Measurements from ENCODE around the gene JMJD7. TPM values are rescaled to one million over a fixed set of nuclear protein-coding genes. Genes with fewer than 3 reads are reported as not detected.

Gene JMJD7
- total RNA-seq = 10 to 100 TPM in 2 of 4 donors, 1 to 10 TPM in 2; 1.9 to 10.9 (median 7.6) TPM

- intact Hi-C loops (cut with DNase I; ENCODE audit: low total_unique reads) = no loop called here
- DNase-seq = peak; percentile 97
- in situ Hi-C loops (cut with MboI; ENCODE audit: low pct_ligation_motif_present in 1 of 4, low pct_unique_long_range_greater_than_20kb in 1 of 4, low sequenced_read_pairs in 3 of 4) = no loop called here
- H3K4me1 ChIP-seq = peaks cover 9 to 18% (median 12%) of the 10 kb centered on the region in 4 donors
- WGBS, 2 donors (ENCODE audit: low coverage in 1 of 2) = 0 to 1% methylated on average over 9 to 49 of the region's 66 CpGs
- H3K27ac ChIP-seq = peak within 1 kb of the TSS; percentile 81 to 90 (median 86)
- H3K27me3 ChIP-seq = no peaks in the 10 kb centered on the region
- H3K9me3 ChIP-seq = no peaks in the 10 kb centered on the region
- H3K36me3 ChIP-seq = no peaks in the 10 kb centered on the region
- H3K4me3 ChIP-seq = peak within 1 kb of the TSS; percentile 60 to 95 (median 76)
- TF ChIP-seq EP300 (IDR thresholded peaks at IDR 0.05; ENCODE audit: low read depth) (peak; percentile 10), POLR2A (IDR thresholded peaks at IDR 0.05) (peak; percentile 80), POLR2AphosphoS5 (IDR thresholded peaks at IDR 0.05) (peak; percentile 58 to 90 (median 88)), CTCF (IDR thresholded peaks at IDR 0.05) (no peak)
Observed at GRCh38 chr15:41827880-41828806, at the start of gene JMJD7. JMJD7 (plus strand) TSS chr15:41828092; CDS start chr15:41828125, 33 bp downstream.

- Histone ChIP-seq H3K4me3 (no peak overlapping the region), H3K36me3 (no peaks in the 10 kb centered on the region), H3K27ac (no peak overlapping the region), H3K27me3 (no peaks in the 10 kb centered on the region), H3K4me1 (peaks cover 16 to 48% (median 26%) of the 10 kb centered on the region in 4 donors), H3K9me3 (no peaks in the 10 kb centered on the region)
- intact Hi-C loops (cut with DNase I; ENCODE audit: low total_unique reads) (no loop called here), in situ Hi-C loops (cut with MboI; ENCODE audit: low pct_ligation_motif_present in 1 of 4, low pct_unique_long_range_greater_than_20kb in 1 of 4, low sequenced_read_pairs in 3 of 4) (no loop called here)
- TF ChIP-seq POLR2AphosphoS5 (IDR thresholded peaks at IDR 0.05) (no peak), EP300 (IDR thresholded peaks at IDR 0.05; ENCODE audit: low read depth) (no peak), POLR2A (IDR thresholded peaks at IDR 0.05) (no peak), CTCF (IDR thresholded peaks at IDR 0.05) (no peak)
- 67 to 71% methylated on average over 1 of the region's 1 CpG for WGBS, 2 donors (ENCODE audit: low coverage in 1 of 2)
- DNase-seq = no peak
Observed at GRCh38 chr15:41778521-41778920, 49.4 kb upstream of the JMJD7 start.

GRCh38 chr15:41779662-41780157, 48.2 kb upstream of the JMJD7 start:
- H3K4me3 ChIP-seq = no peak overlapping the region
- in situ Hi-C loops (cut with MboI; ENCODE audit: low pct_ligation_motif_present in 1 of 4, low pct_unique_long_range_greater_than_20kb in 1 of 4, low sequenced_read_pairs in 3 of 4) (no loop called here), intact Hi-C loops (cut with DNase I; ENCODE audit: low total_unique reads) (no loop called here)
- no peaks in the 10 kb centered on the region for H3K9me3 ChIP-seq
- WGBS, 2 donors (ENCODE audit: low coverage in 1 of 2) = 72 to 81% methylated on average over 4 of the region's 4 CpGs
- H3K36me3 ChIP-seq = no peaks in the 10 kb centered on the region
- TF ChIP-seq CTCF (IDR thresholded peaks at IDR 0.05) (no peak), POLR2AphosphoS5 (IDR thresholded peaks at IDR 0.05) (no peak), EP300 (IDR thresholded peaks at IDR 0.05; ENCODE audit: low read depth) (no peak), POLR2A (IDR thresholded peaks at IDR 0.05) (no peak)
- H3K4me1 ChIP-seq = peaks cover 13 to 45% (median 23%) of the 10 kb centered on the region in 4 donors
- DNase-seq = no peak
- peak overlapping the region; percentile 6 to 63 (median 22) for H3K27ac ChIP-seq
- no peaks in the 10 kb centered on the region for H3K27me3 ChIP-seq

GRCh38 chr15:41780266-41780665, 47.6 kb upstream of the JMJD7 start:
- no peak for TF ChIP-seq CTCF (IDR thresholded peaks at IDR 0.05)
- TF ChIP-seq POLR2A (IDR thresholded peaks at IDR 0.05) = no peak
- TF ChIP-seq POLR2AphosphoS5 (IDR thresholded peaks at IDR 0.05) = no peak
- TF ChIP-seq EP300 (IDR thresholded peaks at IDR 0.05; ENCODE audit: low read depth) = no peak
- in situ Hi-C loops (cut with MboI; ENCODE audit: low pct_ligation_motif_present in 1 of 4, low pct_unique_long_range_greater_than_20kb in 1 of 4, low sequenced_read_pairs in 3 of 4) = no loop called here
- intact Hi-C loops (cut with DNase I; ENCODE audit: low total_unique reads) = no loop called here
- Histone ChIP-seq H3K4me1 (peaks cover 9 to 40% (median 19%) of the 10 kb centered on the region in 4 donors), H3K27ac (peak overlapping the region; percentile 6 to 63 (median 22)), H3K36me3 (no peaks in the 10 kb centered on the region), H3K9me3 (no peaks in the 10 kb centered on the region), H3K4me3 (no peak overlapping the region), H3K27me3 (no peaks in the 10 kb centered on the region)
- whole genome bisulfite sequencing, 2 donors (ENCODE audit: low coverage in 1 of 2) = 23 to 47% methylated on average over 2 of the region's 2 CpGs
- DNase-seq = no peak

Measured in transverse colon (tissue), 4 donors.